ENCODE measurements around the gene CACNA2D4.

The CACNA2D4 gene

DNA sequence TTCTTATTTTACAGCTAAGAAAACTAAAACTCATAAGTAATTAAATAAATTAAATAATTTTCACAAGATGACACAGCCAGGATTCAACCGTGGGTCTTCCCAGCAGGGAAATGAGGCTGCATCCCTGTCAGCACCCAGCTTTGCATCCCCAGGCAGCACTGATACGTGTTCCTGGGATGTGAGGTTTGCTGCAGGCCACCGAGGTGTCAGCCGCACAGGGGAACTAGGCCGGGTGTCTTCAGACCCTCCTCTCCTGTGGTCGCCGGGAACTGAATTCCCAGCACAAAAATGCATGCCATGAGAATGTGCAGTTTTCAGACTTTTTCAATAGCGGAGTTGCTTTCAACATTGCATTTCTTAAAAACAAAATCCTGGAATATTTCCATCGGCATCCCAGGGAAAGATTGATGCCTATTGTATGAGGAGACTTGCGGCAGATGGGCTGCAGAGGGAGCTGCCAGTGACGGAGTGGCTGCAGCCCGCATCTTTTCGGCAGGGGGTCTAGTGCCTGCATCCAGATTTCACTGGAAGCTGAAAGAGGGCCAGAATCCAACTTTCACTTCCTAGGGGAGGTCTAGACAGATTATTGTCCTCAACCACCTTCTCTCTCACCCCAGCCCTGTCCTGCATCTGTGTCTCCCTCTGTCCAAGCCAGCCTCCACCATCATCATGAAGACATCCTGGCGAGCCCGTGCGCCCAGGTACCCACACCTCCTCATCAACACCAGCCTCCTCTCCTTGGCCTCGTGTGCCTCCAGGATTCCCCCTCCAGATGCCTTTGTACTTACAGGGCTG, 85.5 kb downstream of the CACNA2D4 start:
- no peak for DNase-seq (ENCODE audit: low read depth)
- H3K4me3 ChIP-seq (ENCODE audit: control insufficient read depth, low read depth, low read length), result no peak overlapping the region
- TF ChIP-seq, protein P1, sequence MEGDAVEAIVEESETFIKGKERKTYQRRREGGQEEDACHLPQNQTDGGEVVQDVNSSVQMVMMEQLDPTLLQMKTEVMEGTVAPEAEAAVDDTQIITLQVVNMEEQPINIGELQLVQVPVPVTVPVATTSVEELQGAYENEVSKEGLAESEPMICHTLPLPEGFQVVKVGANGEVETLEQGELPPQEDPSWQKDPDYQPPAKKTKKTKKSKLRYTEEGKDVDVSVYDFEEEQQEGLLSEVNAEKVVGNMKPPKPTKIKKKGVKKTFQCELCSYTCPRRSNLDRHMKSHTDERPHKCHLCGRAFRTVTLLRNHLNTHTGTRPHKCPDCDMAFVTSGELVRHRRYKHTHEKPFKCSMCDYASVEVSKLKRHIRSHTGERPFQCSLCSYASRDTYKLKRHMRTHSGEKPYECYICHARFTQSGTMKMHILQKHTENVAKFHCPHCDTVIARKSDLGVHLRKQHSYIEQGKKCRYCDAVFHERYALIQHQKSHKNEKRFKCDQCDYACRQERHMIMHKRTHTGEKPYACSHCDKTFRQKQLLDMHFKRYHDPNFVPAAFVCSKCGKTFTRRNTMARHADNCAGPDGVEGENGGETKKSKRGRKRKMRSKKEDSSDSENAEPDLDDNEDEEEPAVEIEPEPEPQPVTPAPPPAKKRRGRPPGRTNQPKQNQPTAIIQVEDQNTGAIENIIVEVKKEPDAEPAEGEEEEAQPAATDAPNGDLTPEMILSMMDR (IDR thresholded peaks at IDR 0.05; ENCODE audit: control insufficient read depth, insufficient read depth, low read depth, low read length, missing control alignments), result no peak

DNA sequence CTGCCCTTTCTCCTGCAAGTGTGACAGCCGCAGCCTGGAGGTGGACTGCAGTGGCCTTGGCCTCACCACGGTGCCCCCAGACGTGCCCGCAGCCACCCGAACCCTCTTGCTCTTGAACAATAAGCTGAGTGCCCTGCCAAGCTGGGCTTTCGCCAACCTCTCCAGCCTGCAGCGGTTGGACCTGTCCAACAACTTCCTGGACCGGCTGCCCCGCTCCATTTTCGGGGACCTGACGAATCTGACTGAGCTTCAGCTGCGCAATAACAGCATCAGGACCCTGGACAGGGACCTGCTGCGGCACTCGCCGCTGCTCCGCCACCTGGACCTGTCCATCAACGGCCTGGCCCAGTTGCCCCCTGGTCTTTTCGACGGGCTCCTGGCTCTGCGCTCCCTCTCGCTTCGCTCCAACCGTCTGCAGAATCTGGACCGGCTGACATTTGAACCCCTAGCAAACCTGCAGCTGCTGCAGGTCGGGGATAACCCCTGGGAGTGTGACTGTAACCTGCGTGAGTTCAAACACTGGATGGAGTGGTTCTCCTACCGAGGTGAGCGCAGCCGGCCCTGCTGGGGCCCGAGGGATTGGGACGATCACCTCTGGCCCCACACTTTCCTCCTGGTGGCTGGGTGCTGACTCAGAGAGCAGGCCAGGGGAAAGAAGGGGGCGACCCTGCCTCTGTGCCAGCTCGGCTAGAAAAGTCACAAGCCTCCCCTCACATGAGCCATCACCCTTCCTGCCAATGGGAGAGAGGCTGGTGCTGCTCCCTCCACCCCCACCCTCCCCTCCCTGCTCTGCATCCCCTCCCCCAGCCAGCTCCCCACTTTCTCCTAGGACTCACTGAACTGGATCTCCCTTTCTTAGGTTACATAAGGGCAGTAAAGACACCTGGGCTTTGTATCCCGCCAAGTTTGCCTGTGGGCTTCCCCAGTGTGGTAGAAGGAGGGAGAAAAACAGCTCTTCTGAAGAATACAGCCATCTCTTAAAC, 87.2 kb downstream of the CACNA2D4 start:
- H3K4me3 ChIP-seq (ENCODE audit: control insufficient read depth, low read depth, low read length), result no peak overlapping the region
- DNase-seq (ENCODE audit: low read depth), result peak; percentile 7

DNA sequence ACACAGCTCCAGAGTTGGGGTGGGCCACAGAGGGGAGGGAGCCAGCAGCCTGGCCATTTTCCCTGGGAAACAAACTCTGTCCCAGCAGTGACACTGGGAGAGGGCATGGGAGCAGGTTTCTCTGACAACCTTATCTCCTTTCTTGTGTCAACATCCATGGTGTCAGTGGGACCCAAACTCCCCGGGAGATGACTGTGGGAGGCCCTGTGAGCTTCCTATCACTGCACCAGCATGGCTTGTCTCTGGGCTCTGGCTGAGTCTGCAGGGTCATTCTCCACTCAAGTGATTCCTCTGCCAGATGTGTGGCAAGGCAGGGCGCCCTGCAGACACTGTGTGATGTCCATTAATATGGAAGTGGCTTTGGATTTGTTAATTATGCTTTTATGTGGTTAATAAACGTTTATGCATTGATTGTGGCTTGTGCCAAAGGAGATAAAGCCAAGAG, 88.0 kb downstream of the CACNA2D4 start:
- no peak overlapping the region for H3K4me3 ChIP-seq (ENCODE audit: control insufficient read depth, low read depth, low read length)
- no peak for DNase-seq (ENCODE audit: low read depth)
- TF ChIP-seq, protein P1 (IDR thresholded peaks at IDR 0.05; ENCODE audit: control insufficient read depth, insufficient read depth, low read depth, low read length, missing control alignments), result no peak

More for the DNA sequence above, 87.2 kb downstream of the CACNA2D4 start:
- TF ChIP-seq, protein P1 (IDR thresholded peaks at IDR 0.05; ENCODE audit: control insufficient read depth, insufficient read depth, low read depth, low read length, missing control alignments), result no peak

DNA sequence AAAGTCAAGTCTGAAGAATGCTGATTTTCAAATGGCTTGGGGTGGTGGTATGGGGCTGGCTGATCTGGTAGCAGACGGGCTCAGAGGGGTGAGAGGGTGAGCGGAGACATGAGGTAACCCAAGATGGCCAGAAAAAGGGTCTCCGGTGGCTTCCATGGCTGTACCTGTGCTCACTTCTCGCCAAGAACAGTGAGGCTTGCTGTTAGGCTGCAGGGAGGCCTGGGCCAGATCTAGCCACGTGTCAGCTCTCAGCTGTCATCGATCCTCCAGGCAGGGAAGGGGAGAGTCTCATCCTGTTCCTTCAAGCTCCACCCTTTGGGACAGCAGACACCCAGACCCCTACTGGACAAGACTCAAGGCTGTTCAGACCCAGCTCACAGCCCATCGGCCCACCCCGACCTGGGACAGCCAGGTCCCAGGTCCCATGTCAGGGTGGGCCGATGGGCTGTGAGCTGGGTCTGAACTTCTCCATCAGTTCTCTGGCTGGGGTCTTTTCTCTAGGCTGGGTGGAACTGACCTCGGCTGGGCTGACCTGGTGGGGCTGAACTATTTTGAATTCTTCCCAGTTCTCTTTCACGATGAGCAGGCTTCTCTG, 89.0 kb downstream of the CACNA2D4 start:
- H3K4me3 ChIP-seq (ENCODE audit: control insufficient read depth, low read depth, low read length), result no peak overlapping the region
- no peak for DNase-seq (ENCODE audit: low read depth)
- TF ChIP-seq, protein P1 (IDR thresholded peaks at IDR 0.05; ENCODE audit: control insufficient read depth, insufficient read depth, low read depth, low read length, missing control alignments), result no peak

DNA sequence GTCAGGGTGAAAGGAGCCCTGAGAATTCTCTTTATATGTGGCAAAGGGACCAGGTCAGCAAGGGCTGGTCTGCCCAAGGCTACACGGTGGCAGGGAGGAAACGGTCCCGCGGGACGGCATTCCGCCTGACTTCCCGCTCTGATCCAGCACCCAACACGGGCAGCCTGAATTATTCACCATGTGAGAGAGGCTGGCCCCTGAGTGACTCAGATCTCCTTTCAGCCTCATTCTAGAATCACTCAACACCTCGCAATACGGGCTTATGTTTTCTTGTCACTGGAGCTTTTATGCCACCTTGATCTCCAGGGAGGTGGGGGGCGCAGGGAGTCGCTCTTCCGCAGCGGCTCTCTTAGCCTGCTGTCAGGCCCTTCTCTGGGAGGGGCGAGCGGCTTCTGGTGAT, 89.6 kb downstream of the CACNA2D4 start:
- no peak for DNase-seq (ENCODE audit: low read depth)
- TF ChIP-seq, protein P1 (IDR thresholded peaks at IDR 0.05; ENCODE audit: control insufficient read depth, insufficient read depth, low read depth, low read length, missing control alignments), result no peak

More for the DNA sequence above, 89.6 kb downstream of the CACNA2D4 start:
- no peak overlapping the region for H3K4me3 ChIP-seq (ENCODE audit: control insufficient read depth, low read depth, low read length)

Data from AG09309 (cell line).